ENCODE results near the gene SMIM20.
A peak's percentile ranks its signal among the peaks of the same experiment; 100 is the strongest.

The SMIM20 gene

DNA sequence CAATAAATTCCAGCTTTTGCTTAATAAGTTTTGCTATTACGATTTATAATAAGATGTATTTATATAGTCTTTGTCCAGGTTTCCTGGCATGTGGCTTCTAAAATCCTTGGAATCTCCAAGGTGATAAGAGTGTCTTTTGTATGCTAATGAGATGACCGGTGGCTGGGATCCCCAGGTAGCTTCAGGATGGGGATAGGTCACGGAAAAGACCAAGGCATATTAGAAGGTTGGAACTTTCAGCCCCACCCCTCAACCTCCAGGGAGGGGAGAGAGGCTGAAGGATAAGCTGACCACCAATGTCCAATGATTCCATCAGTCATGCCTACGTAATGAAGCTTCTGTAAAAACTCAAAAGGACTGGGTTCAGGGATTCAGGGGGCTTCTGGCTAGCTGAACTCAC lies 41.7 kb downstream of the SMIM20 start:
- no peak overlapping the region for H3K4me3 ChIP-seq (ENCODE audit: low read length)
- H3K36me3 ChIP-seq (ENCODE audit: control insufficient read depth, insufficient read depth, low read length) = no peaks in the 10 kb centered on the region
- no peak overlapping the region for H3K9ac ChIP-seq (ENCODE audit: low read length)
- H3K4me1 ChIP-seq (ENCODE audit: control insufficient read depth, insufficient read depth, low read length) = no peaks in the 10 kb centered on the region
- H3K27me3 ChIP-seq (ENCODE audit: control insufficient read depth, insufficient read depth, low read length) = no peaks in the 10 kb centered on the region
- no peak overlapping the region for H3K27ac ChIP-seq (ENCODE audit: low read depth, low read length)

DNA sequence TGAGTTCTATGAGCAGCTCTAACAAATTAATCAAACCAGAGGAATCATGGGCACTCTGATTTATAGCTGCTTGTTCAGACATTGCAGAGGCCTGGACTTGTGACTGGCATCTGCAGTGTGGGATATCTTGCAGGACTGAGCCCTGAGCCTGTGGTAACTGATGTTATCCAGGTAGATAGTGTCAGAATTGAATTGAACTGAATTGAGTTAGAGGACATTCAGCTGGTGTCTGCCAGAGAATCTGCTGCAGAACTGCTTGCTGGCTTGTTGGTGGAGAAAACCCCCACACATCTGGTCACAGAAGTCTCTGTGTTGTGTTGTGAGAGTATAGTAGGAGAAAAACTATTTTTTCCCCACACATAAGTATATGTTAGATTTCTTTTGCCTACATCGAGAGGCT lies 42.2 kb downstream of the SMIM20 start:
- no peaks in the 10 kb centered on the region for H3K36me3 ChIP-seq (ENCODE audit: control insufficient read depth, insufficient read depth, low read length)
- H3K4me3 ChIP-seq (ENCODE audit: low read length) = no peak overlapping the region
- H3K9ac ChIP-seq (ENCODE audit: low read length) = no peak overlapping the region
- no peaks in the 10 kb centered on the region for H3K27me3 ChIP-seq (ENCODE audit: control insufficient read depth, insufficient read depth, low read length)
- H3K27ac ChIP-seq (ENCODE audit: low read depth, low read length) = no peak overlapping the region
- no peaks in the 10 kb centered on the region for H3K4me1 ChIP-seq (ENCODE audit: control insufficient read depth, insufficient read depth, low read length)

DNA sequence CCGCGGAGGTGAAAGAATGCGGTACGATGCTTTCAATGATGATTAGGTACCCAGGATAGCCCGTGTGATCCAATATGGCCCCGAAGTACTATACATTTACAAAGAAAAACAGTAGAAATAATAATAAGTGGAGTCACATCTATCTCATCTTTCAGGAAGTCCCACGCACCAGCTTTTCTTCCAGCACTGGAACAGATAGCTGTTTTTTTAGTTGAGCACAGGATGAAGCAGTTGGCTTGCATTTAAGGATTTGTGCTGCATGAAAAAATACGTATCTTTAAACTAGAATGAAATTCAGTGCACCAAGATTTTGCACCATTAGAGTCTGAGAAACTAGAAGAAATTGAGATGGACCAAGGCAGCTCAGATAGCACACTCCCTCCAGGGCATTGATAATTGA lies 44.1 kb downstream of the SMIM20 start:
- no peaks in the 10 kb centered on the region for H3K36me3 ChIP-seq (ENCODE audit: control insufficient read depth, insufficient read depth, low read length)
- no peak overlapping the region for H3K4me3 ChIP-seq (ENCODE audit: low read length)
- no peaks in the 10 kb centered on the region for H3K27me3 ChIP-seq (ENCODE audit: control insufficient read depth, insufficient read depth, low read length)
- H3K9ac ChIP-seq (ENCODE audit: low read length) = no peak overlapping the region
- H3K27ac ChIP-seq (ENCODE audit: low read depth, low read length) = no peak overlapping the region
- H3K4me1 ChIP-seq (ENCODE audit: control insufficient read depth, insufficient read depth, low read length) = no peaks in the 10 kb centered on the region

DNA sequence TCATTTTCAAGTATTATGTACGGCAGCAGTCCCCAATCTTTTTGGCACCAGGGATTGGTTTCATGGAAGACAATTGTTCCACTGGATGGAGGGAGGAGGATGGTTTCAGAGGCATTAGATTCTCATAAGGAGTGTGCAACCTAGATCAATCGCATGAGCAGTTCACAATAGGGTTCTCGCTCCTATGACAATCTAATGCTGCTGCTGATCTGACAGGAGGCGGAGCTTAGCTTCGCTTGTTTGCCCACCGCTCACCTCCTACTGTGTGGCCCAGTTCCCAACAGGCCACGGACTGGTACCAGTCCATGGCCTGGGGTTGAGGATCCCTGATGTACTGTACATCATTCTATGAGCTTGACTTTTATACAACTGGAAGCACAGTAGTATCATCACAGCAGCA lies 48.4 kb downstream of the SMIM20 start:
- no peaks in the 10 kb centered on the region for H3K27me3 ChIP-seq (ENCODE audit: control insufficient read depth, insufficient read depth, low read length)
- H3K4me3 ChIP-seq (ENCODE audit: low read length) = no peak overlapping the region
- no peak overlapping the region for H3K27ac ChIP-seq (ENCODE audit: low read depth, low read length)
- H3K4me1 ChIP-seq (ENCODE audit: control insufficient read depth, insufficient read depth, low read length) = no peaks in the 10 kb centered on the region
- H3K9ac ChIP-seq (ENCODE audit: low read length) = no peak overlapping the region
- no peaks in the 10 kb centered on the region for H3K36me3 ChIP-seq (ENCODE audit: control insufficient read depth, insufficient read depth, low read length)

DNA sequence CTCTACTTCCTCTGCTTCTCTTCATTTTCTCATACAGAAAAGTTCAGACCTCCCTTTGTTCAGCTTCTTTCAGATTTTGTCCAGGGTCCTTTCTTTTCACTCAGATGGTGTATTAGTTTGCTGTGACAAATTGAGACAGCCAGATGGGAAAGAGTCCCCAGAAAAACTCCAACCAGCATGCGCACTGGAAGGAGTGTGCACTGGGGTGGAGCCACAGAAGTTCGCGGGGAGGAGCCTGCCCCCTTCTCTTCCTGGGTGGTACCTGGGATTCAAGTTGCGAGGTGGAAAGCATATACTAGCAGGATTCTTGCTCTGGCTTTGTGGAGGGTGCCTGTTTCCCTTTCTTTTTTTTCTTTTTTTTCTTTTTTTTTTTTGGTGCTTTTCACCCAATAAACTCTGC lies 51.6 kb downstream of the SMIM20 start:
- Histone ChIP-seq H3K27ac (ENCODE audit: low read depth, low read length) (no peak overlapping the region), H3K4me1 (ENCODE audit: control insufficient read depth, insufficient read depth, low read length) (no peaks in the 10 kb centered on the region), H3K4me3 (ENCODE audit: low read length) (no peak overlapping the region), H3K9ac (ENCODE audit: low read length) (no peak overlapping the region), H3K36me3 (ENCODE audit: control insufficient read depth, insufficient read depth, low read length) (no peaks in the 10 kb centered on the region), H3K27me3 (ENCODE audit: control insufficient read depth, insufficient read depth, low read length) (no peaks in the 10 kb centered on the region)

DNA sequence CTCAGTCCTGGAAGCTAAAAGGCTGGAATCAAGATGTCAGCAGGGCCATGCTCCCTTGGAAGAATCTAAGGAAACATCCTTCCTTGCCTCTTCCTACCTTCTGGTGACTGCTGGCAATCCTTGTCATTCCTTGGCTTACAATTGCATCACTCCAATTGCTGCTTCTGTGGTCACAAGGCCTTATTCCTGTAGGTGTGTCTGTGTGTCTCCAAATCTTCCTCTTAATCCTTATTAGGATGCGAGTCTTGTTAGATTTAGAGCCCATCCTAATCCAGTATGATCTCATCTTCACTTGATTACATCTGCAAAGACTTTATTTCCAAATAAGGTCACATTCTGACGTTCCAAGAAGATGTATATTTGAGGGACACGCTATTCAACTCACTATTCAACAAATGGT lies 52.2 kb downstream of the SMIM20 start:
- Histone ChIP-seq H3K27me3 (ENCODE audit: control insufficient read depth, insufficient read depth, low read length) (no peaks in the 10 kb centered on the region), H3K36me3 (ENCODE audit: control insufficient read depth, insufficient read depth, low read length) (no peaks in the 10 kb centered on the region), H3K4me1 (ENCODE audit: control insufficient read depth, insufficient read depth, low read length) (no peaks in the 10 kb centered on the region), H3K9ac (ENCODE audit: low read length) (no peak overlapping the region), H3K27ac (ENCODE audit: low read depth, low read length) (no peak overlapping the region), H3K4me3 (ENCODE audit: low read length) (no peak overlapping the region)

DNA sequence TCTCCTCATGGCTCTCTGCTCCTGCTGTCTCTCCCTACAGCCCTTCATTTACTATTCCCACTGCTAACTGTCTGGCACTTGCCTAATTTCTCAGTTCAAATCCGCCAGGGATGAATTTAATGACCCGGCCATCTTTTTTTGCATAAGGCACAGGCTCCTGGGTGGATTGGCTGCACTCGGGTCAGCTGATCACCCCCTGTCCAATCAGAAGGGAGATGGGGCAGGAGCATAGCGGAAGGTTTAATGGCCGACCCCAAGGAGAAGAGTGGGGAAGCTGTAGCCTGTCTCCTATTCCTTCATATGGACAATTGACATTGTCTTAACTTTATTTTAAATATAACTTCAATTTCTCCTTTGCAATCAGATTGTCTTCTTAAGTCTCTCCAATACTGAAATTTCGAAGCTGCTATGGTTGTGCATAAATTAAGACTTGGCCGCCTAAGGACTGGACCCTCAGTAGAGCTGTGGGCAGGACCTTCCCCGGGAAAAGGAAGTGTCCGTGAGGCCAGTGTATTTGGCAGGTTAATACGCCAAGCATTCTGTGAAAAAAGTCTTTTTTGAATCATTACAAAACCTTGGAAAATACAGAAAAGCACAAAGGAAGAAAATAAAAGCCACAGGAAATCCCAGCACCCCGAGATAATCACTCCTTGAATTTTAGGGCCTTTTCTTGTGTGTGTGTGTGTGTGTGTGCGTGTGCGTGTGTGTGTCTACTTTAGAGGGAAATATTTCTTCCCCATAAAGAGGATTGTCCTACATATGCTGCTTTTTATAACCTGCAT lies 55.5 kb downstream of the SMIM20 start:
- no peak overlapping the region for H3K9ac ChIP-seq (ENCODE audit: low read length)
- no peak overlapping the region for H3K4me3 ChIP-seq (ENCODE audit: low read length)
- no peaks in the 10 kb centered on the region for H3K36me3 ChIP-seq (ENCODE audit: control insufficient read depth, insufficient read depth, low read length)
- H3K27ac ChIP-seq (ENCODE audit: low read depth, low read length) = no peak overlapping the region
- H3K27me3 ChIP-seq (ENCODE audit: control insufficient read depth, insufficient read depth, low read length) = no peaks in the 10 kb centered on the region
- peaks cover 15% of the 10 kb centered on the region for H3K4me1 ChIP-seq (ENCODE audit: control insufficient read depth, insufficient read depth, low read length)

DNA sequence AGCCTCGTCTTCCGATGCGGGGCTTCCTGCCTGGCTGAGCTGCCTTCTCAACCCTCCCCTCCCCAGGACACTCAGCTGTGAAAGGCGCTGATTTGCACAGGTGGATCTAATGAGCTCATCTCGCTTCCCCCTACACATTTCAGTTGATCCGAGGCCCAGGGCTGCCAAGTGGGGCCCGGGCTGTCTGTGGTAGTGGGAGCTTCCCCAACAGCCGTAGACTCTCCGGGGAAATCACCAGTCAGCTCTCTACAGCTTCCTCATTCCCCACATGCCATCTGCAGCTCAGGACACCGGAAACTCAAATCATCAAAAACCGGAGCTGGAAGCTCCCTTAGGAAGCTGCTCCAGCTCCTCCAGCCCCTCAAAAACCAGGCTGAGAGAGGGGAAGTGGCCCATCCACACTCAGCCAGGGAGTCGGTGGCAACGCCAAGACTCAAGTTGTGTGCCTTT lies 56.2 kb downstream of the SMIM20 start:
- H3K27ac ChIP-seq (ENCODE audit: low read depth, low read length) = no peak overlapping the region

DNA sequence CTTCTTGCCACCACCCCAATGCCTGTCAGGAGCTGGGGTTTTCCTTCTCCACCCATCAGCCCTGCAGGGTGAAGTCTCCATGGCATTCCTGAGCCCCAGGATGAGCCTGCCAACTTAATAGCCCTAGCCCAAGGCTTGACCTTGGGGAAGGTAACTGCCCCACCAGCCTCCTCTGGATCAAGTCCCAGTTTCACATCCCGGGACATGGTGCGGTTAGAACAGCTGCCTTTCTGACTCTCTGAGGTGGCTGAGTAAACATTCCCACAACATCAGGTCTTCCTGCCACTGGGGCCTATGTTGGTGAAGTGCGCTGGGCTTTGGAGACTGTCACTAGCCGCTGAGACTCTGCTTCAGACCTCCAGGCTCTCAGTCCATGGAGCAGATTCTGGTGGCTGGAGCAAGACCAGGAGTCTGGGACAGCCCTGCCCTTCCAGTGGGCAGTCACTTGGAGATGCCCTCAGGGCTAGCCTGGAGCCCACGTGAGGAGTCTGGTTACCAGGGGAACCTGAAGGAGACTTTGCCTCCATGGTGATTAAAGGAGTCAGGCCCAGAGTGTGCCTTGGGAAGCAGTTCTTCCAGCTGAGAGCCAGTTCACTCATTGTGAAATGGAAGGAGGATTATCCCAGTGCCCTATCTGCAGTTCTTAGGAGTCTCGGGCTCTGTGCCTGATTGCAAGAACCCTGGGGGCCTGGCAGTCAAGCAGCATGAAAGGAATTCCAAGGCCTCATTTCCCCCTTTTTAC lies 56.8 kb downstream of the SMIM20 start:
- Histone ChIP-seq H3K4me1 (ENCODE audit: control insufficient read depth, insufficient read depth, low read length) (peaks cover 15% of the 10 kb centered on the region), H3K27ac (ENCODE audit: low read depth, low read length) (no peak overlapping the region), H3K36me3 (ENCODE audit: control insufficient read depth, insufficient read depth, low read length) (no peaks in the 10 kb centered on the region), H3K9ac (ENCODE audit: low read length) (no peak overlapping the region), H3K4me3 (ENCODE audit: low read length) (no peak overlapping the region), H3K27me3 (ENCODE audit: control insufficient read depth, insufficient read depth, low read length) (no peaks in the 10 kb centered on the region)

More for the DNA sequence above, 56.2 kb downstream of the SMIM20 start:
- Histone ChIP-seq H3K27me3 (ENCODE audit: control insufficient read depth, insufficient read depth, low read length) (no peaks in the 10 kb centered on the region), H3K4me3 (ENCODE audit: low read length) (no peak overlapping the region), H3K9ac (ENCODE audit: low read length) (no peak overlapping the region), H3K4me1 (ENCODE audit: control insufficient read depth, insufficient read depth, low read length) (peaks cover 15% of the 10 kb centered on the region), H3K36me3 (ENCODE audit: control insufficient read depth, insufficient read depth, low read length) (no peaks in the 10 kb centered on the region)

DNA sequence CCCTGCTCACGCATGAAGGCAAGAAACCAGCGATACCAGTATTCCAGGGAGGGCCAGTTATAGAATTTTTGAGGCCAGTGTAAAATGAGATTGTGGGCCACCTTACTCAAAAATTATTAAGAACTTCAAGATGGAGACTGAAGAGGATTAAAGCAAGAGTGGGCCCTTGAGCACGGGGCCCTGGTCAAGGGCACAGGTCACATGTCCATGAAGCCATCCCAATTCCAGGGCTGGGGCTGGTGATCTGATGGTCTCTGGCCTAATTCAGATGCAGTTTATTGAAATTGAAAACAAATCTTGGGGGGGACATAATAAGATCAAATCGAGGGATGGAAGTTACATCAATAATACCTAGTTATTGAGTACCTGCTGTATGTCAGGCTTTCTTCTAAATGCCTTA lies 58.3 kb downstream of the SMIM20 start:
- Histone ChIP-seq H3K4me1 (ENCODE audit: control insufficient read depth, insufficient read depth, low read length) (peaks cover 15% of the 10 kb centered on the region), H3K4me3 (ENCODE audit: low read length) (no peak overlapping the region), H3K9ac (ENCODE audit: low read length) (no peak overlapping the region), H3K27me3 (ENCODE audit: control insufficient read depth, insufficient read depth, low read length) (no peaks in the 10 kb centered on the region), H3K36me3 (ENCODE audit: control insufficient read depth, insufficient read depth, low read length) (no peaks in the 10 kb centered on the region), H3K27ac (ENCODE audit: low read depth, low read length) (no peak overlapping the region)

DNA sequence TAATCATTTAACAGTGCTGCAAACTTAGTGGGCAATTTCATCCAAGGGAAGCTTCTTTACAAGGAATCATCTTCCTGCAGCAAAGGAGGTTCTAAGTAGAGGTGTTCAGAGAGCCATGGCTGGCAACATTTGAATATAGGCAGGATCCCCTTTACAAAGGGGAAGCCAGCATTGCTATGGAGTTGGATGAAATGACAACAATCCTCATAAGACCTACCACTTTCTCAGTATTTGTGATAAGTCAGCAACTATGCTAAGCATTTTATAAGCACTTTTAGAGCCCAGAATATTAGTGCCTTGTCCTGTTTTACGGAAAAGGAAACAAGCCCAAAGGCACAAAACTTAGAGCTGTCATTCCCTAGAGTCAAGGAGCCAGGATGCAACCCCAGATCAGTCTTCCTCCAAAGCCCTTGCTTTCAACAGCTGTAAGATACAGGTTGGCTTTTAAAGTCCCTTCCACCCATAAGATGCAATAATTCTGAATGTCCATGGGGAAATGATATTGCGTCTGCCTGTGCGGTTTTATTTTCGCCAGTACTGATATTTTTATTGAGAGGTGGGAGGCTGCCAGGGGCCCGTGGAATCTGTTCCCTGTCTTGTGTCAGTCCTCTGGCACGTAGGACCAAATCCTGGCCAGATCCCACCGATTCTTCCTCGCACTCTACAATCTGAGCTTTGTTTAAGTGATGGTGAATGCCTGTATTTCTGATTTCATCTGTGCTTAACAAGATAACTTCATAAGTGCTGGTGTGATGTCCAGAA lies 59.1 kb downstream of the SMIM20 start:
- Histone ChIP-seq H3K27me3 (ENCODE audit: control insufficient read depth, insufficient read depth, low read length) (no peaks in the 10 kb centered on the region), H3K9ac (ENCODE audit: low read length) (no peak overlapping the region), H3K36me3 (ENCODE audit: control insufficient read depth, insufficient read depth, low read length) (no peaks in the 10 kb centered on the region), H3K4me3 (ENCODE audit: low read length) (no peak overlapping the region), H3K4me1 (ENCODE audit: control insufficient read depth, insufficient read depth, low read length) (peaks cover 15% of the 10 kb centered on the region), H3K27ac (ENCODE audit: low read depth, low read length) (peak overlapping the region; percentile 15)

DNA sequence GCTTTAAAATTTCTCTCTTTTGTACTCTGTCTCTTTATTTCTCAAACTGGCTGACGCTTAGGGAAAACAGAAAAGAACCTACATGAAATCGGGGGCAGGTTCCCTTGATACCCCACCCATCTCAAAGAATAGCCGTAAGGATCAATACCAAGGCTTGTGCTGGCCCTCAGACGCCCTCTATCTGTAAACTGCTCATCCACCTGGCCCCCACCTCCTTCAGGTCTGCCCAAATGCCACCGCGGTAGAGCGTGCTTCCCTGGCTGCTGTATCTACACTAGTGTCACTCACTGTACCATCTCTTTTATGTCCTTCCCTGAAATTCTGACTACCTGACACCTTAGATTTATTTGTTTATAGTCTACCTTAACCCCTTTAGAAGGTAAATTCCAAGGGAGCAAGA lies 62.8 kb downstream of the SMIM20 start:
- Histone ChIP-seq H3K9ac (ENCODE audit: low read length) (no peak overlapping the region), H3K4me3 (ENCODE audit: low read length) (no peak overlapping the region), H3K27ac (ENCODE audit: low read depth, low read length) (no peak overlapping the region), H3K27me3 (ENCODE audit: control insufficient read depth, insufficient read depth, low read length) (no peaks in the 10 kb centered on the region), H3K4me1 (ENCODE audit: control insufficient read depth, insufficient read depth, low read length) (peaks cover 15% of the 10 kb centered on the region), H3K36me3 (ENCODE audit: control insufficient read depth, insufficient read depth, low read length) (no peaks in the 10 kb centered on the region)

All from rectal smooth muscle tissue (tissue), 1 donor.